Bone marrow (tissue), 2 donors: Measurements from ENCODE around the gene PLPPR3.
A peak's percentile ranks its signal among the peaks of the same experiment; 100 is the strongest.
"Not testable (repeated sequence)": the region's sequence is repeated elsewhere in the genome, so short reads cannot be mapped to it uniquely, and the experiment has no call there.

Source experiments
- DNase-seq, 2 donors: peaks; one replicate each; lab custom pipeline; 2025; lab: John Stamatoyannopoulos, UW

The PLPPR3 gene

GRCh38 chr19:853614-854220, 32.0 kb upstream of the PLPPR3 start:
- DNase-seq, result not testable (repeated sequence)

- DNase-seq, result no peak
These were observed 31.3 kb upstream of the PLPPR3 start for GRCh38 chr19:853014-853585.

GRCh38 chr19:852136-853013, 30.6 kb upstream of the PLPPR3 start, which contains the start of gene ELANE:
TSS of gene ELANE (plus strand) at chr19:852303. CDS start at chr19:852329, 26 bp downstream.
- peak in 1 of 2 donors; percentile 15 for DNase-seq

- no peak for DNase-seq
These were observed 29.2 kb upstream of the PLPPR3 start for GRCh38 chr19:850979-851335.

- peak in 1 of 2 donors; percentile 33 for DNase-seq
These were observed 28.6 kb upstream of the PLPPR3 start for GRCh38 chr19:850221-850978.

- not testable (repeated sequence) for DNase-seq
These were observed 27.4 kb upstream of the PLPPR3 start for GRCh38 chr19:849195-849594.

- DNase-seq, result no peak
These were observed 26.7 kb upstream of the PLPPR3 start for GRCh38 chr19:848386-848921.

- DNase-seq, result no peak
These were observed 24.2 kb upstream of the PLPPR3 start for GRCh38 chr19:845707-846521.

GRCh38 chr19:844546-844971, 22.8 kb upstream of the PLPPR3 start:
- DNase-seq, result no peak

- no peak for DNase-seq
These were observed 22.2 kb upstream of the PLPPR3 start for GRCh38 chr19:843836-844545.

- no peak for DNase-seq
These were observed 21.6 kb upstream of the PLPPR3 start for GRCh38 chr19:843180-843835.

- not testable (repeated sequence) for DNase-seq
These were observed 21.0 kb upstream of the PLPPR3 start for GRCh38 chr19:842802-843179.

- DNase-seq, result peak in 1 of 2 donors; percentile 15
These were observed 18.9 kb upstream of the PLPPR3 start, which contains the start of gene PRTN3 for GRCh38 chr19:840519-841206. TSS of gene PRTN3 (plus strand) at chr19:840999. CDS start at chr19:841009, 10 bp downstream.

- DNase-seq, result no peak
These were observed 13.6 kb upstream of the PLPPR3 start for GRCh38 chr19:835210-835810.

GRCh38 chr19:834216-834615, 12.5 kb upstream of the PLPPR3 start:
- no peak for DNase-seq

GRCh38 chr19:831407-832369, 9.9 kb upstream of the PLPPR3 start:
- DNase-seq, result no peak

- DNase-seq, result no peak
These were observed 7.5 kb upstream of the PLPPR3 start for GRCh38 chr19:829129-829758.
